Measurements from ENCODE around the gene ZHX3.

ZHX3 gene

DNA sequence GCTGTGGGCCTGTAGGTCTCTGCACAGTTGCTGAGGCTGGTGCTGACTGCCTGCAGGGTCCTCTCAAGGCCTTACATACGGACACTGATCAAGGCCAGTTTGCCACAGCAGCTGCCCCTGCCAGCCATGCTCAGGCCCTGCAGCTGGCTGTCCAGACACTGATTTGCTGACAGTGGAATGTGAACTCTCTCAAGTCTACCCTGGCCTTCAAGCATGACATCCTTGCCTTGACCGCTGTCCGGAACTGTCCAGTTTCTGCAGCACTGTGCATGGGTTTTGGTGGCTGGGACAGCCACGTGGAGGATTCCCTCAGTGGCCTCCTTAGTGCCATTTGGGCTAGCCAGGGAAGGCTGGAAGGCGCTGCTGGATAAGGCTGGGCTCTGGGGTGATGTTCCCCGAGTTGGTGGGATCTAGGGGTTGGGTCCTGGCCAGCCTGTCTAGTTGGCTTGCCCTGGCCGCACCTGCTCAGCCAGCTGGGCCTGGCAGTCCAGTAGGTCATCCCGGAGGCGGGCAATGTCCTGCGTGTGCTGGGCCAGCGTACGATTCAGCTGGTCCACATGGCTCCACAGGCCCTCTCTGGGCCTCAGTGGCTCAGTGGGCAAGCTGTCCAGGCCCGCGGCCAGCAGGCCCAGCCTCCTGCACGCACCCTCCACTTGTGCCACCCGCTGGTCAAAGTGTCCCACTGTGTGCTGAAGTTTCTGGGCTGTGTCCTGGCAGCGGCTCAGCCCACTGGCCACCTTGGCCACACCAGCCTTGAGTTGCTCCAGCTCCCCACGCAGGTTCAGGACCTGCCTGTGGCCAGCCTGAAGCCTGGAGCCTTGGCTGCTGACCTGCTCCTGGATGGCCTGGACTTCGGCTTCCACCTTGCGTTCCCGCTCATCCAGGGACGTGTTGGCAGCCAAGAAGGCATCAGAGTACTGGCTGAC lies 43.6 kb upstream of the ZHX3 start:
- Histone ChIP-seq H3K9me2 (replicated peaks; ENCODE audit: control insufficient read depth, low read length) (no peaks in the 10 kb centered on the region), H3K9me3 (ENCODE audit: control insufficient read depth, insufficient read depth, low read length) (no peaks in the 10 kb centered on the region), H3K4me2 (ENCODE audit: low read length) (no peak overlapping the region), H3K4me1 (ENCODE audit: control insufficient read depth, low read length) (no peaks in the 10 kb centered on the region), H3K4me3 (ENCODE audit: low read length) (no peak overlapping the region), H3K27me3 (ENCODE audit: control insufficient read depth, low read length) (no peaks in the 10 kb centered on the region), H3K79me2 (ENCODE audit: control insufficient read depth, low read length) (no peaks in the 10 kb centered on the region), H3K36me3 (ENCODE audit: control insufficient read depth, low read length) (no peaks in the 10 kb centered on the region), H4K20me1 (ENCODE audit: control insufficient read depth, insufficient read depth, low read depth, low read length) (no peaks in the 10 kb centered on the region), H3K27ac (ENCODE audit: low read depth, low read length) (no peak overlapping the region), H3F3A (ENCODE audit: control insufficient read depth, insufficient read depth) (no peaks in the 10 kb centered on the region)
- TF ChIP-seq EZH2phosphoT487 (IDR thresholded peaks at IDR 0.05; ENCODE audit: borderline replicate concordance, low read length) (no peak), CTCF (IDR thresholded peaks at IDR 0.05; ENCODE audit: low read depth, low read length, poor library complexity, severe bottlenecking) (no peak)

- no peaks in the 10 kb centered on the region for H4K20me1 ChIP-seq (ENCODE audit: control insufficient read depth, insufficient read depth, low read depth, low read length)
- H3K9me2 ChIP-seq (replicated peaks; ENCODE audit: control insufficient read depth, low read length) = no peaks in the 10 kb centered on the region
- no peaks in the 10 kb centered on the region for H3K4me1 ChIP-seq (ENCODE audit: control insufficient read depth, low read length)
- H3F3A ChIP-seq (ENCODE audit: control insufficient read depth, insufficient read depth) = no peaks in the 10 kb centered on the region
- no peaks in the 10 kb centered on the region for H3K79me2 ChIP-seq (ENCODE audit: control insufficient read depth, low read length)
- H3K9me3 ChIP-seq (ENCODE audit: control insufficient read depth, insufficient read depth, low read length) = no peaks in the 10 kb centered on the region
- no peak for TF ChIP-seq EZH2phosphoT487 (IDR thresholded peaks at IDR 0.05; ENCODE audit: borderline replicate concordance, low read length)
- TF ChIP-seq CTCF (IDR thresholded peaks at IDR 0.05; ENCODE audit: low read depth, low read length, poor library complexity, severe bottlenecking) = no peak
- H3K4me2 ChIP-seq (ENCODE audit: low read length) = no peak overlapping the region
- no peaks in the 10 kb centered on the region for H3K27me3 ChIP-seq (ENCODE audit: control insufficient read depth, low read length)
- H3K27ac ChIP-seq (ENCODE audit: low read depth, low read length) = no peak overlapping the region
- no peak overlapping the region for H3K4me3 ChIP-seq (ENCODE audit: low read length)
- H3K36me3 ChIP-seq (ENCODE audit: control insufficient read depth, low read length) = no peaks in the 10 kb centered on the region
These were observed 42.0 kb upstream of the ZHX3 start for GRCh38 chr20:41359541-41360011.

DNA sequence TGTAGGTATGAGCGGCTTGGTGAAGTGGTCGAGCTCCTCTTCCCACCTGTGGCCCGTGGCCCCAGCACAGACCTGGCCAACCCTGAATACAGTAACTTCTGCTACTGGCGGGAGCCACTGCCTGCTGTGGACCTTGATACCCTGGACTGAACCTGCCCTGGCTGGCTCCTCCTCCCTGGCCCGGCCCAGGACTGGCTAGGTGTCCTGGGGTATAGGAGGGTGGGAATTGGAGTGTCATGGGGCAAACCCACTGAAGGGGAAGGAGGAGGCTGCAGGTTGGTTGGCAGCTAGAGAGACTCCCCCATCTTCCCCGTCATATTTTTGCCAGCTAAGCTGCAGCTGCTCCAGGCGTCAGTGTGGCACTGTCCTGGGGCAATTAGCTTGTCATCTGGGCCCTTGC lies 41.2 kb upstream of the ZHX3 start:
- TF ChIP-seq EZH2phosphoT487 (IDR thresholded peaks at IDR 0.05; ENCODE audit: borderline replicate concordance, low read length) (no peak), CTCF (IDR thresholded peaks at IDR 0.05; ENCODE audit: low read depth, low read length, poor library complexity, severe bottlenecking) (no peak)
- H3K4me1 ChIP-seq (ENCODE audit: control insufficient read depth, low read length) = no peaks in the 10 kb centered on the region

More for the DNA sequence above, 41.2 kb upstream of the ZHX3 start:
- Histone ChIP-seq H3K4me3 (ENCODE audit: low read length) (no peak overlapping the region), H3K79me2 (ENCODE audit: control insufficient read depth, low read length) (no peaks in the 10 kb centered on the region), H3K9me2 (replicated peaks; ENCODE audit: control insufficient read depth, low read length) (no peaks in the 10 kb centered on the region), H3K4me2 (ENCODE audit: low read length) (no peak overlapping the region), H4K20me1 (ENCODE audit: control insufficient read depth, insufficient read depth, low read depth, low read length) (no peaks in the 10 kb centered on the region), H3K36me3 (ENCODE audit: control insufficient read depth, low read length) (no peaks in the 10 kb centered on the region), H3K27me3 (ENCODE audit: control insufficient read depth, low read length) (no peaks in the 10 kb centered on the region), H3F3A (ENCODE audit: control insufficient read depth, insufficient read depth) (no peaks in the 10 kb centered on the region), H3K9me3 (ENCODE audit: control insufficient read depth, insufficient read depth, low read length) (no peaks in the 10 kb centered on the region), H3K27ac (ENCODE audit: low read depth, low read length) (no peak overlapping the region)

All from DOHH2 (cell line).